GM12878 (cell line): ENCODE results near the gene ICAM2. TPM values are rescaled to one million over a fixed set of nuclear protein-coding genes. Genes with fewer than 3 reads are reported as not detected.

Experiments
- ATAC-seq: fragments of 200-7000 bp; cut with Tn5 transposase; 3 replicates; pipeline ENCODE4 v1.9.1; 2020; ENCODE audit warnings: mild to moderate bottlenecking, moderate library complexity
- BruUV-seq: library from RNA; stranded (reverse); fragments of 400-500 nt; replicated peaks from 2 replicates; lab custom pipeline; 2021; lab: Mats Ljungman, UMichigan
- CTCF ChIA-PET: fragments of 300-600 bp; sonication (Branson Sonifier 250); formaldehyde crosslinking; extraction: SDS; loops from one replicate; lab custom pipeline; 2021; ENCODE audit warnings: inconsistent platforms; lab: Yijun Ruan, JAX
- POLR2A ChIA-PET: fragments of 350-600 bp; formaldehyde crosslinking; extraction: SDS; loops from one replicate; lab custom pipeline; 2021; ENCODE audit warnings: inconsistent platforms; lab: Charles Lee
- RAD21 ChIA-PET: fragments of 300-600 bp; sonication (Branson Sonifier 250); formaldehyde crosslinking; loops from one replicate; lab custom pipeline; 2023; ENCODE audit warnings: antibody characterized with exemption; ENCODE audit not compliant: unreplicated experiment; lab: Charles Lee
- SMC1A ChIA-PET: fragments of 300-600 bp; sonication (Branson Sonifier 250); formaldehyde crosslinking; loops from one replicate; lab custom pipeline; 2023; ENCODE audit not compliant: unreplicated experiment, uncharacterized antibody; lab: Charles Lee
- DNase-seq: peaks from one replicate; pipeline ENCODE4 v3.0.0-alpha.2; 2011; ENCODE audit warnings: low read depth, low spot score
- FAIRE-seq: peaks from 3 replicates; lab custom pipeline; 2011; peaks lifted over from hg19 to GRCh38; lab: Jason Lieb, UNC
- H2AFZ ChIP-seq: 2 replicates; pipeline ENCODE4 v1.6.0; 2011; ENCODE audit warnings: low read depth, low read length, control low read depth; ENCODE audit not compliant: control insufficient read depth
- H3K27ac ChIP-seq: 2 replicates; pipeline ENCODE4 v1.5.1; 2011; ENCODE audit warnings: control low read depth; ENCODE audit not compliant: control insufficient read depth, insufficient read depth
- H3K27me3 ChIP-seq, 2 experiments: replicated peaks in 1 of 2; 2 replicates each; pipeline versions ENCODE4 v1.6.0 to v1.6.1; 2011; ENCODE audit warnings: low read length in 1 of 2; ENCODE audit not compliant: control insufficient read depth in 2 of 2, insufficient read depth in 2 of 2
- H3K36me3 ChIP-seq, 2 experiments: 2 replicates each; pipeline ENCODE4 v1.5.1; 2011; ENCODE audit warnings: low read length in 1 of 2; ENCODE audit not compliant: control insufficient read depth in 2 of 2, insufficient read depth in 2 of 2
- H3K4me1 ChIP-seq: 2 replicates; pipeline ENCODE4 v1.6.1; 2011; ENCODE audit warnings: mild to moderate bottlenecking, low read length, moderate library complexity, mixed read lengths; ENCODE audit not compliant: control insufficient read depth, insufficient read depth
- H3K4me2 ChIP-seq: 2 replicates; pipeline ENCODE4 v1.6.0; 2011; ENCODE audit warnings: control low read depth; ENCODE audit not compliant: control insufficient read depth, insufficient read depth
- H3K4me3 ChIP-seq: fragments of 200-600 bp; sonication (generic); 2 replicates; pipeline ENCODE4 v1.5.1; 2016
- H3K79me2 ChIP-seq: 2 replicates; pipeline ENCODE4 v1.6.0; 2011; ENCODE audit warnings: low read length; ENCODE audit not compliant: control insufficient read depth, insufficient read depth
- H3K9ac ChIP-seq: 2 replicates; pipeline ENCODE4 v1.8.0; 2011; ENCODE audit warnings: low read length, control low read depth, mixed read lengths; ENCODE audit not compliant: control insufficient read depth, insufficient read depth
- H3K9me3 ChIP-seq: replicated peaks from 3 replicates; pipeline ENCODE4 v1.5.1; 2011; ENCODE audit warnings: mild to moderate bottlenecking, low read length; ENCODE audit not compliant: control insufficient read depth, insufficient read depth
- H4K20me1 ChIP-seq: 2 replicates; pipeline ENCODE4 v1.6.0; 2011; ENCODE audit not compliant: control insufficient read depth, insufficient read depth
- ATF7 ChIP-seq: fragments of 450-650 bp; IDR thresholded peaks from 2 replicates; pipeline ENCODE4 v1.6.1; 2016; ENCODE audit warnings: low read depth, mild to moderate bottlenecking
- BHLHE40 ChIP-seq, 2 experiments: fragments of 450-650 bp in 1 of 2; IDR thresholded peaks; 2 replicates each; pipeline ENCODE4 v1.6.1; 2011 to 2017; ENCODE audit warnings: low read depth in 2 of 2, borderline replicate concordance in 1 of 2, improper control_type of control experiment in 1 of 2, low read length in 1 of 2, mild to moderate bottlenecking in 1 of 2
- EZH2 ChIP-seq: IDR thresholded peaks from 2 replicates; pipeline ENCODE4 v1.6.1; 2012; ENCODE audit warnings: low read depth, mild to moderate bottlenecking, control low read depth, inconsistent platforms, low read length, borderline replicate concordance; ENCODE audit not compliant: control insufficient read depth
- FOXK2 ChIP-seq: fragments of 450-650 bp; IDR thresholded peaks from 2 replicates; pipeline ENCODE4 v1.6.1; 2017; ENCODE audit warnings: mild to moderate bottlenecking, moderate library complexity
- HCFC1 ChIP-seq: fragments of 150-350 bp; IDR thresholded peaks from 2 replicates; pipeline ENCODE4 v1.6.1; 2014; ENCODE audit warnings: low read length
- MEF2A ChIP-seq: IDR thresholded peaks from 2 replicates; pipeline ENCODE4 v1.6.1; 2011; ENCODE audit warnings: low read depth, mild to moderate bottlenecking, low read length, moderate library complexity; ENCODE audit not compliant: insufficient read depth
- RELA ChIP-seq: fragments of 450-650 bp; IDR thresholded peaks from 2 replicates; pipeline ENCODE4 v1.8.0; 2014; ENCODE audit warnings: borderline replicate concordance; ENCODE audit not compliant: partially characterized antibody
- STAT1 ChIP-seq: fragments of 450-650 bp; conservative IDR thresholded peaks from 2 replicates; pipeline ENCODE4 v1.6.1; 2014; ENCODE audit warnings: antibody characterized with exemption, mild to moderate bottlenecking
- ZNF207 ChIP-seq: fragments of 450-650 bp; IDR thresholded peaks from 2 replicates; pipeline ENCODE4 v1.6.1; 2014; ENCODE audit warnings: antibody characterized with exemption, mild to moderate bottlenecking, borderline replicate concordance
- ZNF622 ChIP-seq: fragments of 450-650 bp; IDR thresholded peaks from 2 replicates; pipeline ENCODE4 v1.6.1; 2017; ENCODE audit warnings: mild to moderate bottlenecking, inconsistent platforms
- ZZZ3 ChIP-seq: IDR thresholded peaks from 2 replicates; pipeline ENCODE4 v1.6.1; 2011; ENCODE audit warnings: low read depth; ENCODE audit not compliant: control insufficient read depth, insufficient read length
- WGBS: methylation state at CpG from one replicate; pipeline ENCODE4 v1.1.6; 2016; ENCODE audit warnings: low lambda C conversion rate; ENCODE audit not compliant: insufficient replicate concordance, insufficient coverage; ENCODE audit errors: missing lambda C conversion rate; 5-methylcytosine and 5-hydroxymethylcytosine counted together
- in situ Hi-C: fragments of 300-500 bp; cut with MboI; formaldehyde crosslinking; loops from 9 replicates; pipeline ENCODE4 v1.14.3; 2018; ENCODE audit warnings: mixed read lengths
- intact Hi-C: fragments of 100-400 bp; cut with micrococcal nuclease; formaldehyde crosslinking; loops from one replicate; pipeline ENCODE4 v1.14.2; 2022; ENCODE audit not compliant: unreplicated experiment
- polyA plus RNA-seq, 11 experiments: library from polyadenylated mRNA; depleted of rRNA in 4 of 11; unstranded in 6 of 11; stranded (reverse) in 5 of 11; fragments of >200 nt; fragmentation: Nextera tagmentation in 4 of 11; fragmentation: Illumina TruSeq in 1 of 11; extraction: Ambion mirVana in 4 of 11; extraction: Trizol in 1 of 11; gene quantifications; 1 replicate in 1 of 11; 2 replicates in 10 of 11; pipeline versions ENCODE4 v1.2.1 to v1.2.3, GENCODE V29; 2011 to 2016; ENCODE audit warnings: inconsistent platforms in 2 of 11, missing spikeins in 2 of 11, low read depth in 1 of 11
- total RNA-seq, 4 experiments: library from RNA; depleted of rRNA in 3 of 4; stranded (reverse); fragments of >200 nt in 3 of 4; fragmentation: Illumina TruSeq in 1 of 4; extraction: Trizol in 1 of 4; gene quantifications; 2 replicates each; pipeline versions ENCODE4 v1.2.1 to v1.2.3, GENCODE V29; 2013 to 2021
- TF ChIP-seq, protein P1 (sequence below): IDR thresholded peaks from 2 replicates; pipeline ENCODE4 v1.6.1; 2012; ENCODE audit warnings: low read depth, low read length, improper control_type of control experiment
- TF ChIP-seq, protein P2 (sequence below): IDR thresholded peaks from 2 replicates; pipeline ENCODE4 v1.6.1; 2011; ENCODE audit warnings: low read depth, mild to moderate bottlenecking, low read length, moderate library complexity, borderline replicate concordance; ENCODE audit errors: extremely low read depth
- TF ChIP-seq, protein P3 (sequence below): IDR thresholded peaks from 2 replicates; pipeline ENCODE4 v1.6.1; 2011; ENCODE audit warnings: low read depth, low read length, improper control_type of control experiment, borderline replicate concordance
- TF ChIP-seq, protein P4 (sequence below): IDR thresholded peaks from 2 replicates; pipeline ENCODE4 v1.6.1; 2012; ENCODE audit warnings: low read length, inconsistent platforms
- TF ChIP-seq, protein P5 (sequence below): fragments of 450-650 bp; IDR thresholded peaks from 2 replicates; pipeline ENCODE4 v1.6.1; 2016; ENCODE audit warnings: mild to moderate bottlenecking

The ICAM2 gene
- total and polyA plus RNA-seq, 10 of the 15 experiments (the other 5 are each of a cell fraction or from before 2014, with no cell fraction given), result 23.6 to 108 (median 58.1) TPM

DNA sequence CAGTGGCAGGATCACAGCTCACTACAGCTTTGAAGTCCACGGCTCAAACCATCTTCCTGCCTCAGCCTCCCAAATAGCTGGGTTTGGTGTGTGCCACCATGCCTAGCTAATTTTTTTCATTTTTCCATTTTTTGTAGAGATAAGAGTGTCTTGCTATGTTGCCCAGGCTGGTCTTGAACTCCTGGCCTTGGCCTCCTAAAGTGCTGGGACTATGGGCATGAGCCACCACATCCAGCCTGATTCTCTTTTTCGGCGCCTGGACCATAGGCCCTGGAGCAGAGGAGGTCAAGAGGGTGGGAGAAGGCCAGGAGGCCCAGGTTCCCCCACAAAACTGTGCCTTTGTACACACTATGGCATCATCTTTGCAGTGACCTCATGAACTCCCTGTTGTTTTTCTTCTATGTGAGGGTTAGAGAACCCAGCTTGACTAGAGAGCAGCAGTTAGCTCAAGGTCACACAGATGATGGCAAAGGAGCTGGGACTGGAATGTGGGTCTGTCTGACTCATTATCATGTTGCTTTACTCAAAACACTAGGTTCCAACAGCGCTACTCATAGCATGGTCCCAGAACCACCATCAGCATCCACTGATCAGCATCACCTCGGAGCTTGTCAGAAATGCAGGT, 64.0 kb downstream of the ICAM2 start:
- no peaks in the 10 kb centered on the region for H3K36me3 ChIP-seq
- POLR2A ChIA-PET, result no interaction called here
- no peak overlapping the region for H3K27ac ChIP-seq
- RAD21 ChIA-PET, result interaction anchor here (1.0 to 2.1 kb wide), 3 partner anchors 10 to 61 kb away, joined by 3 to 8 read pairs (median 3); partner anchors contain the start of gene GH1
- H3K4me3 ChIP-seq, result no peak overlapping the region
- H3K4me2 ChIP-seq, result no peak overlapping the region
- 73% methylated on average over 5 of the region's 5 CpGs for WGBS
- in situ Hi-C loops, result no loop called here
- H2AFZ ChIP-seq, result no peak overlapping the region
- H3K4me1 ChIP-seq, result peaks cover 14% of the 10 kb centered on the region
- intact Hi-C loops, result no loop called here
- ATAC-seq (no peak), DNase-seq (no peak), FAIRE-seq (no peak)
- no peaks in the 10 kb centered on the region for H3K79me2 ChIP-seq
- SMC1A ChIA-PET, result interaction anchor here (1.0 to 9.9 kb wide), 6 partner anchors 10 to 70 kb away, joined by 3 to 155 read pairs (median 4); partner anchors contain the start of gene GH1
- no TSS peak for BruUV-seq
- H3K9me3 ChIP-seq, result no peaks in the 10 kb centered on the region
- no peak overlapping the region for H3K9ac ChIP-seq
- no peaks in the 10 kb centered on the region for H3K27me3 ChIP-seq
- CTCF ChIA-PET, result interaction anchor here (0.9 to 11.0 kb wide), 8 partner anchors 10 to 177 kb away, joined by 3 to 315 read pairs (median 10); partner anchors contain the start of genes CSHL1 and GH1
- no peaks in the 10 kb centered on the region for H4K20me1 ChIP-seq
- no peak for TF ChIP-seq ZNF207
- TF ChIP-seq, protein P1, sequence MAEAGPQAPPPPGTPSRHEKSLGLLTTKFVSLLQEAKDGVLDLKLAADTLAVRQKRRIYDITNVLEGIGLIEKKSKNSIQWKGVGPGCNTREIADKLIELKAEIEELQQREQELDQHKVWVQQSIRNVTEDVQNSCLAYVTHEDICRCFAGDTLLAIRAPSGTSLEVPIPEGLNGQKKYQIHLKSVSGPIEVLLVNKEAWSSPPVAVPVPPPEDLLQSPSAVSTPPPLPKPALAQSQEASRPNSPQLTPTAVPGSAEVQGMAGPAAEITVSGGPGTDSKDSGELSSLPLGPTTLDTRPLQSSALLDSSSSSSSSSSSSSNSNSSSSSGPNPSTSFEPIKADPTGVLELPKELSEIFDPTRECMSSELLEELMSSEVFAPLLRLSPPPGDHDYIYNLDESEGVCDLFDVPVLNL, result no peak
- TF ChIP-seq EZH2, result no peak
- TF ChIP-seq HCFC1, result no peak
- TF ChIP-seq, protein P2, sequence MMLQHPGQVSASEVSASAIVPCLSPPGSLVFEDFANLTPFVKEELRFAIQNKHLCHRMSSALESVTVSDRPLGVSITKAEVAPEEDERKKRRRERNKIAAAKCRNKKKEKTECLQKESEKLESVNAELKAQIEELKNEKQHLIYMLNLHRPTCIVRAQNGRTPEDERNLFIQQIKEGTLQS, result no peak
- TF ChIP-seq, protein P3, sequence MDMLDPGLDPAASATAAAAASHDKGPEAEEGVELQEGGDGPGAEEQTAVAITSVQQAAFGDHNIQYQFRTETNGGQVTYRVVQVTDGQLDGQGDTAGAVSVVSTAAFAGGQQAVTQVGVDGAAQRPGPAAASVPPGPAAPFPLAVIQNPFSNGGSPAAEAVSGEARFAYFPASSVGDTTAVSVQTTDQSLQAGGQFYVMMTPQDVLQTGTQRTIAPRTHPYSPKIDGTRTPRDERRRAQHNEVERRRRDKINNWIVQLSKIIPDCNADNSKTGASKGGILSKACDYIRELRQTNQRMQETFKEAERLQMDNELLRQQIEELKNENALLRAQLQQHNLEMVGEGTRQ, result no peak
- no peak for TF ChIP-seq MEF2A
- TF ChIP-seq, protein P4, sequence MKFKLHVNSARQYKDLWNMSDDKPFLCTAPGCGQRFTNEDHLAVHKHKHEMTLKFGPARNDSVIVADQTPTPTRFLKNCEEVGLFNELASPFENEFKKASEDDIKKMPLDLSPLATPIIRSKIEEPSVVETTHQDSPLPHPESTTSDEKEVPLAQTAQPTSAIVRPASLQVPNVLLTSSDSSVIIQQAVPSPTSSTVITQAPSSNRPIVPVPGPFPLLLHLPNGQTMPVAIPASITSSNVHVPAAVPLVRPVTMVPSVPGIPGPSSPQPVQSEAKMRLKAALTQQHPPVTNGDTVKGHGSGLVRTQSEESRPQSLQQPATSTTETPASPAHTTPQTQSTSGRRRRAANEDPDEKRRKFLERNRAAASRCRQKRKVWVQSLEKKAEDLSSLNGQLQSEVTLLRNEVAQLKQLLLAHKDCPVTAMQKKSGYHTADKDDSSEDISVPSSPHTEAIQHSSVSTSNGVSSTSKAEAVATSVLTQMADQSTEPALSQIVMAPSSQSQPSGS, result no peak
- no peak for TF ChIP-seq STAT1
- no peak for TF ChIP-seq ZZZ3
- TF ChIP-seq BHLHE40 (IDR thresholded peaks at IDR 0.05; ENCODE audit: borderline replicate concordance in 1 of 2, low read depth in 2 of 2, low read length in 1 of 2), result no peak
- TF ChIP-seq RELA, result no peak
- no peak for TF ChIP-seq ZNF622
- TF ChIP-seq, protein P5, sequence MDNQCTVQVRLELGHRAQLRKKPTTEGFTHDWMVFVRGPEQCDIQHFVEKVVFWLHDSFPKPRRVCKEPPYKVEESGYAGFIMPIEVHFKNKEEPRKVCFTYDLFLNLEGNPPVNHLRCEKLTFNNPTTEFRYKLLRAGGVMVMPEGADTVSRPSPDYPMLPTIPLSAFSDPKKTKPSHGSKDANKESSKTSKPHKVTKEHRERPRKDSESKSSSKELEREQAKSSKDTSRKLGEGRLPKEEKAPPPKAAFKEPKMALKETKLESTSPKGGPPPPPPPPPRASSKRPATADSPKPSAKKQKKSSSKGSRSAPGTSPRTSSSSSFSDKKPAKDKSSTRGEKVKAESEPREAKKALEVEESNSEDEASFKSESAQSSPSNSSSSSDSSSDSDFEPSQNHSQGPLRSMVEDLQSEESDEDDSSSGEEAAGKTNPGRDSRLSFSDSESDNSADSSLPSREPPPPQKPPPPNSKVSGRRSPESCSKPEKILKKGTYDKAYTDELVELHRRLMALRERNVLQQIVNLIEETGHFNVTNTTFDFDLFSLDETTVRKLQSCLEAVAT, result no peak
- no peak for TF ChIP-seq ATF7
- no peak for TF ChIP-seq FOXK2
